ENCODE data around the gene ADGRG1. TPM values are rescaled to one million over a fixed set of nuclear protein-coding genes. Genes with fewer than 3 reads are reported as not detected.

The ADGRG1 gene
- total RNA-seq, 2 donors from 2014 or later, result 0.65 to 1.3 TPM

GRCh38 chr16:57598437-57598836, 30.0 kb upstream of the ADGRG1 start:
- no peaks in the 10 kb centered on the region for H3K9me3 ChIP-seq (ENCODE audit: control insufficient read depth, low read length, poor library complexity, severe bottlenecking)
- no peak for DNase-seq
- Mint-ChIP-seq H3K36me3 (ENCODE audit: low read depth) (peaks cover 2% of the 10 kb centered on the region), H3K4me1 (peaks cover 20% of the 10 kb centered on the region), H3K4me3 (no peak overlapping the region), H3K27ac (no peak overlapping the region), H3K27me3 (no peaks in the 10 kb centered on the region)
- ATAC-seq, result no peak

GRCh38 chr16:57600048-57600835, 28.2 kb upstream of the ADGRG1 start:
- ATAC-seq (peak; percentile 24), DNase-seq (no peak)
- H3K4me1 Mint-ChIP-seq, result peaks cover 18% of the 10 kb centered on the region
- H3K27me3 Mint-ChIP-seq, result no peaks in the 10 kb centered on the region
- peak overlapping the region; percentile 89 for H3K27ac Mint-ChIP-seq
- H3K4me3 Mint-ChIP-seq, result peak overlapping the region; percentile 19
- peaks cover 2% of the 10 kb centered on the region for H3K36me3 Mint-ChIP-seq (ENCODE audit: low read depth)
- no peaks in the 10 kb centered on the region for H3K9me3 ChIP-seq (ENCODE audit: control insufficient read depth, low read length, poor library complexity, severe bottlenecking)

GRCh38 chr16:57600952-57601580, 27.4 kb upstream of the ADGRG1 start:
- H3K27ac Mint-ChIP-seq, result peak overlapping the region; percentile 89
- H3K4me1 Mint-ChIP-seq, result peaks cover 18% of the 10 kb centered on the region
- no peak for DNase-seq
- peak overlapping the region; percentile 49 for H3K4me3 Mint-ChIP-seq
- no peak for ATAC-seq
- H3K27me3 Mint-ChIP-seq, result no peaks in the 10 kb centered on the region
- H3K36me3 Mint-ChIP-seq (ENCODE audit: low read depth), result peaks cover 2% of the 10 kb centered on the region
- H3K9me3 ChIP-seq (ENCODE audit: control insufficient read depth, low read length, poor library complexity, severe bottlenecking), result no peaks in the 10 kb centered on the region

GRCh38 chr16:57601801-57602478, 26.5 kb upstream of the ADGRG1 start:
- H3K9me3 ChIP-seq (ENCODE audit: control insufficient read depth, low read length, poor library complexity, severe bottlenecking), result no peaks in the 10 kb centered on the region
- peaks cover 18% of the 10 kb centered on the region for H3K4me1 Mint-ChIP-seq
- ATAC-seq (peak; percentile 90), DNase-seq (no peak)
- peaks cover 2% of the 10 kb centered on the region for H3K36me3 Mint-ChIP-seq (ENCODE audit: low read depth)
- peak overlapping the region; percentile 63 for H3K4me3 Mint-ChIP-seq
- peak overlapping the region; percentile 89 for H3K27ac Mint-ChIP-seq
- no peaks in the 10 kb centered on the region for H3K27me3 Mint-ChIP-seq

- no peak overlapping the region for H3K4me3 Mint-ChIP-seq
- no peak for DNase-seq
- H3K36me3 Mint-ChIP-seq (ENCODE audit: low read depth), result peaks cover 2% of the 10 kb centered on the region
- peaks cover 18% of the 10 kb centered on the region for H3K4me1 Mint-ChIP-seq
- H3K9me3 ChIP-seq (ENCODE audit: control insufficient read depth, low read length, poor library complexity, severe bottlenecking), result no peaks in the 10 kb centered on the region
- H3K27ac Mint-ChIP-seq, result peak overlapping the region; percentile 67
- no peaks in the 10 kb centered on the region for H3K27me3 Mint-ChIP-seq
- no peak for ATAC-seq
Observed at GRCh38 chr16:57603115-57604024, 25.1 kb upstream of the ADGRG1 start.

GRCh38 chr16:57604177-57604576, 24.3 kb upstream of the ADGRG1 start:
- Mint-ChIP-seq H3K4me1 (peaks cover 20% of the 10 kb centered on the region), H3K4me3 (no peak overlapping the region), H3K27ac (no peak overlapping the region), H3K27me3 (no peaks in the 10 kb centered on the region), H3K36me3 (ENCODE audit: low read depth) (peaks cover 2% of the 10 kb centered on the region)
- DNase-seq, result no peak
- H3K9me3 ChIP-seq (ENCODE audit: control insufficient read depth, low read length, poor library complexity, severe bottlenecking), result no peaks in the 10 kb centered on the region
- no peak for ATAC-seq

GRCh38 chr16:57606147-57606846, 22.1 kb upstream of the ADGRG1 start:
- Mint-ChIP-seq H3K4me3 (no peak overlapping the region), H3K36me3 (ENCODE audit: low read depth) (no peaks in the 10 kb centered on the region), H3K27me3 (no peaks in the 10 kb centered on the region), H3K4me1 (peaks cover 29% of the 10 kb centered on the region), H3K27ac (no peak overlapping the region)
- ATAC-seq (no peak), DNase-seq (no peak)
- H3K9me3 ChIP-seq (ENCODE audit: control insufficient read depth, low read length, poor library complexity, severe bottlenecking), result no peaks in the 10 kb centered on the region

GRCh38 chr16:57606847-57607501, 21.5 kb upstream of the ADGRG1 start:
- ATAC-seq, result no peak
- Mint-ChIP-seq H3K27ac (no peak overlapping the region), H3K4me3 (no peak overlapping the region), H3K27me3 (no peaks in the 10 kb centered on the region), H3K4me1 (peaks cover 23% of the 10 kb centered on the region), H3K36me3 (ENCODE audit: low read depth) (no peaks in the 10 kb centered on the region)
- H3K9me3 ChIP-seq (ENCODE audit: control insufficient read depth, low read length, poor library complexity, severe bottlenecking), result no peaks in the 10 kb centered on the region
- DNase-seq, result no peak

- no peak for DNase-seq
- H3K27ac Mint-ChIP-seq, result no peak overlapping the region
- H3K4me3 Mint-ChIP-seq, result no peak overlapping the region
- no peaks in the 10 kb centered on the region for H3K36me3 Mint-ChIP-seq (ENCODE audit: low read depth)
- no peaks in the 10 kb centered on the region for H3K27me3 Mint-ChIP-seq
- no peaks in the 10 kb centered on the region for H3K9me3 ChIP-seq (ENCODE audit: control insufficient read depth, low read length, poor library complexity, severe bottlenecking)
- no peak for ATAC-seq
- peaks cover 19% of the 10 kb centered on the region for H3K4me1 Mint-ChIP-seq
Observed at GRCh38 chr16:57607676-57608461, 20.6 kb upstream of the ADGRG1 start.

GRCh38 chr16:57608462-57609113, 19.8 kb upstream of the ADGRG1 start:
- no peaks in the 10 kb centered on the region for H3K9me3 ChIP-seq (ENCODE audit: control insufficient read depth, low read length, poor library complexity, severe bottlenecking)
- Mint-ChIP-seq H3K4me3 (no peak overlapping the region), H3K4me1 (peaks cover 16% of the 10 kb centered on the region), H3K36me3 (ENCODE audit: low read depth) (no peaks in the 10 kb centered on the region), H3K27ac (no peak overlapping the region), H3K27me3 (no peaks in the 10 kb centered on the region)
- no peak for DNase-seq
- ATAC-seq, result no peak
